ENCODE data around the gene CHMP1A. TPM values are rescaled to one million over a fixed set of nuclear protein-coding genes. Genes with fewer than 3 reads are reported as not detected.

Gene CHMP1A
- total RNA-seq, 2 donors from 2014 or later: 37.6 to 65.9 TPM

GRCh38 chr16:89646906-89647305 lies 10.6 kb downstream of the CHMP1A start:
- H3K36me3 ChIP-seq (replicated peaks in 1 of 2; ENCODE audit: insufficient read depth in 1 of 2, low read depth in 2 of 2): peaks cover 6 to 25% of the 10 kb centered on the region in 2 donors
- intact Hi-C loops (cut with DNase I): no loop called here
- DNase-seq (no peak), ATAC-seq (no peak)
- H3K27me3 ChIP-seq: no peaks in the 10 kb centered on the region
- no peaks in the 10 kb centered on the region for H3K9me3 ChIP-seq
- H3K27ac ChIP-seq: no peak overlapping the region
- TF ChIP-seq POLR2A (IDR thresholded peaks at IDR 0.05): no peak
- TF ChIP-seq, protein P1, sequence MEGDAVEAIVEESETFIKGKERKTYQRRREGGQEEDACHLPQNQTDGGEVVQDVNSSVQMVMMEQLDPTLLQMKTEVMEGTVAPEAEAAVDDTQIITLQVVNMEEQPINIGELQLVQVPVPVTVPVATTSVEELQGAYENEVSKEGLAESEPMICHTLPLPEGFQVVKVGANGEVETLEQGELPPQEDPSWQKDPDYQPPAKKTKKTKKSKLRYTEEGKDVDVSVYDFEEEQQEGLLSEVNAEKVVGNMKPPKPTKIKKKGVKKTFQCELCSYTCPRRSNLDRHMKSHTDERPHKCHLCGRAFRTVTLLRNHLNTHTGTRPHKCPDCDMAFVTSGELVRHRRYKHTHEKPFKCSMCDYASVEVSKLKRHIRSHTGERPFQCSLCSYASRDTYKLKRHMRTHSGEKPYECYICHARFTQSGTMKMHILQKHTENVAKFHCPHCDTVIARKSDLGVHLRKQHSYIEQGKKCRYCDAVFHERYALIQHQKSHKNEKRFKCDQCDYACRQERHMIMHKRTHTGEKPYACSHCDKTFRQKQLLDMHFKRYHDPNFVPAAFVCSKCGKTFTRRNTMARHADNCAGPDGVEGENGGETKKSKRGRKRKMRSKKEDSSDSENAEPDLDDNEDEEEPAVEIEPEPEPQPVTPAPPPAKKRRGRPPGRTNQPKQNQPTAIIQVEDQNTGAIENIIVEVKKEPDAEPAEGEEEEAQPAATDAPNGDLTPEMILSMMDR (IDR thresholded peaks at IDR 0.05): no peak
- WGBS, 2 donors: 83 to 92% methylated on average over 4 to 12 of the region's 12 CpGs
- peaks cover under 1% of the 10 kb centered on the region for H3K4me1 ChIP-seq
- H3K4me3 ChIP-seq: no peak overlapping the region

DNA sequence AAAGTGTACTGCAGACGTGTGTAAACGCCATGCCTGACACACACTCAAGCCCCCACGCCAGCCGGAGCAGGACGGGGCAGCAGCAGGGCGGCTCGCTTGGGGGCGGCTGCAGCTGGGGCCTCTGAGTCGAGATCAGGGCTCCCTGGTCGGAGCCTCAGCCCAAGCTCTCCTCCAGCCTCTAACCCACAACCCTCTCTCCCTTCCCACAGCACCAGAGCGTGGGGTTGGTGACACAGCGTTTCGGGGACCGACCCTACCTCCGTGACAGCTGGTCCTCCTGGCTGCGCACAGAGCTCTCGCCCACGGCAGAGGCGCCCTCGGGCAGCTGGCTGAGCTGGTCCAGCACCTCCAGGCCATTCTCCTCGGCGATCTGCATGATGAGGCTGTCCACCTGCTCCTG lies 11.2 kb downstream of the CHMP1A start:
- no peak for ATAC-seq
- no peaks in the 10 kb centered on the region for H3K27me3 ChIP-seq
- no peak for TF ChIP-seq POLR2A (IDR thresholded peaks at IDR 0.05)
- TF ChIP-seq, protein P1 (IDR thresholded peaks at IDR 0.05): no peak
- H3K36me3 ChIP-seq (replicated peaks in 1 of 2; ENCODE audit: insufficient read depth in 1 of 2, low read depth in 2 of 2): peaks cover 6 to 25% of the 10 kb centered on the region in 2 donors
- no peak overlapping the region for H3K4me3 ChIP-seq
- no peak for DNase-seq
- H3K27ac ChIP-seq: no peak overlapping the region
- peaks cover 4% of the 10 kb centered on the region for H3K4me1 ChIP-seq
- H3K9me3 ChIP-seq: no peaks in the 10 kb centered on the region
- intact Hi-C loops (cut with DNase I): no loop called here
- WGBS, 2 donors: 92 to 93% methylated on average over 12 to 22 of the region's 22 CpGs

DNA sequence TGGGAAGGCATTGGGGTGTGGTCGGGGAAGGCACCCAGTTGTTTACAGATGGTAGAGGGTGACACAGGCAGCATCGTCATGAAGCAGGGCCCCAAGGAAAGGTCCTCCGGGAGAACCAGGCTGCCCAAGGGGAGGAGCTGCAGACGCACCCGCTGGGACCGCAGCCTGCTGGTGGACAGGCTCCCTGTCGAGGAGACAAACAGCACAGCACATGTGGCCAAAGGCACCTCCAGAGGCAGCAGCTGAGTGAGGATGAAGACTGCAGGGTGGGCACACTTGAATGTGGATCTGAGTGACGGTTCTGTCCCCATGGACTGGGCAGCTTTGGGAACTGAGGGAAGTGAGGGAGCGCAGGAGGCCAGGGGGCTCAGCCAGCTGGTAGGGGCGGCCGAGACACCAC lies 12.4 kb downstream of the CHMP1A start:
- no peaks in the 10 kb centered on the region for H3K27me3 ChIP-seq
- ATAC-seq (no peak), DNase-seq (no peak)
- H3K9me3 ChIP-seq: no peaks in the 10 kb centered on the region
- H3K36me3 ChIP-seq (replicated peaks in 1 of 2; ENCODE audit: insufficient read depth in 1 of 2, low read depth in 2 of 2): peaks cover 6 to 23% of the 10 kb centered on the region in 2 donors
- no peak overlapping the region for H3K27ac ChIP-seq
- H3K4me1 ChIP-seq: peaks cover 16% of the 10 kb centered on the region
- intact Hi-C loops (cut with DNase I): no loop called here
- H3K4me3 ChIP-seq: no peak overlapping the region
- 85 to 86% methylated on average over 8 to 9 of the region's 11 CpGs for WGBS, 2 donors
- TF ChIP-seq, protein P1 (IDR thresholded peaks at IDR 0.05): no peak
- no peak for TF ChIP-seq POLR2A (IDR thresholded peaks at IDR 0.05)

- WGBS, 2 donors: 72 to 77% methylated on average over 13 to 14 of the region's 14 CpGs
- intact Hi-C loops (cut with DNase I): no loop called here
Observed at GRCh38 chr16:89643769-89644300, 13.7 kb downstream of the CHMP1A start.

More at GRCh38 chr16:89643769-89644300, 13.7 kb downstream of the CHMP1A start:
- DNase-seq (no peak), ATAC-seq (no peak)
- Histone ChIP-seq H3K4me1 (peaks cover 17% of the 10 kb centered on the region), H3K9me3 (no peaks in the 10 kb centered on the region), H3K27ac (no peak overlapping the region), H3K4me3 (no peak overlapping the region), H3K36me3 (replicated peaks in 1 of 2; ENCODE audit: insufficient read depth in 1 of 2, low read depth in 2 of 2) (peaks cover 6 to 21% of the 10 kb centered on the region in 2 donors), H3K27me3 (no peaks in the 10 kb centered on the region)
- TF ChIP-seq, protein P1 (IDR thresholded peaks at IDR 0.05): no peak
- TF ChIP-seq POLR2A (IDR thresholded peaks at IDR 0.05): no peak

All from body of pancreas (tissue), 4 donors.